ENCODE data around the gene CYP27A1.
A peak's percentile ranks its signal among the peaks of the same experiment; 100 is the strongest.
"Not testable (repeated sequence)": the region's sequence is repeated elsewhere in the genome, so short reads cannot be mapped to it uniquely, and the experiment has no call there.

CYP27A1 gene

DNA sequence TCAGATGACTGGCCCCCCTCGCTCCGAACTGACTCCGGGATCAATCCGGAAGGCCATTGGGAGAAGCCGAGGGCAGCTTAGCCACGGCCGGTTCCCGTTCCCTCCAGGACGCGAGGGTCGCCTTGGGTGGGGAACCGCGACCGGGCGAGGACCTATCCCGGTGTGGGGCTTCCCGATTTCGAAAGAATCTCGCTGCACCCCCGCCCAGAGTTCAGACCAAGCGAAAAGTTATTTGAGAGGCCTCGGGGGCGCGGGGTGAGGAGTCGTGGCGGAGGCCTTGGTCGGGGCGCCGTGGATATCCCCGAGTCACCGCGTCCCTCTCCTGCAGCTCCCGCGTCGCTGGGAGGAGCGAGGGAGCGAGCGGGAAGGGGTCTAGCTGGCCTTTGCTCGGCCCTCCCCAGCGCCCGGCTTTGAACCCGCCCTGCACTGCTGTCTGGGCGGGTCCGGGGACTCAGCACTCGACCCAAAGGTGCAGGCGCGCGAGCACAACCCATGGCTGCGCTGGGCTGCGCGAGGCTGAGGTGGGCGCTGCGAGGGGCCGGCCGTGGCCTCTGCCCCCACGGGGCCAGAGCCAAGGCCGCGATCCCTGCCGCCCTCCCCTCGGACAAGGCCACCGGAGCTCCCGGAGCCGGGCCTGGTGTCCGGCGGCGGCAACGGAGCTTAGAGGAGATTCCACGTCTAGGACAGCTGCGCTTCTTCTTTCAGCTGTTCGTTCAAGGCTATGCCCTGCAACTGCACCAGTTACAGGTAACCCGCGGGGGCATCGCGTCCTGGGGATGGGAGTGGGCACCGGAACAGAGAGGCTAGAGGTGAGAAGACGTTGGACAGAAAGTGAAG lies at the start of gene CYP27A1:
Gene CYP27A1 (plus strand): TSS at position 457 of the 837 bp plus-strand sequence. CDS start 36 bp downstream, at position 493.
- no peak for DNase-seq

DNA sequence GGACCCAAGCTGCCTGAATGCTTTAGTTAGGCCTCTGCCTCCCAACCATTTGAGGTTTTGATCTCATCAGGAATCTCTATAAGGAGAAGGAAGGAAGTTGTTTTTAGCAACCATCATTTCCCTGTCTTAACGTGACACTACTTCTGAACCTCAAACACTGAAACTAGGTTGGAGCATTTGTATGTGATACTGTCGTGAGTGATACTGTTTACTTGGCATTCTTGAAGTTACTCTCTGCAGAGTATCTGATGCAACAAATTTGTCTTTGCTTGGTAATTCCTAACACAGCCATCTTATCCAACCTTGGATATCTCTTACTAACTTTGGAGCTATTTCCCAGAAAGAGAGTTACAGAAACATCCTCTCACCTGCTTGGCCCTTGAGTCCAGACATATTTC lies 49.2 kb upstream of the CYP27A1 start:
- DNase-seq: no peak

DNA sequence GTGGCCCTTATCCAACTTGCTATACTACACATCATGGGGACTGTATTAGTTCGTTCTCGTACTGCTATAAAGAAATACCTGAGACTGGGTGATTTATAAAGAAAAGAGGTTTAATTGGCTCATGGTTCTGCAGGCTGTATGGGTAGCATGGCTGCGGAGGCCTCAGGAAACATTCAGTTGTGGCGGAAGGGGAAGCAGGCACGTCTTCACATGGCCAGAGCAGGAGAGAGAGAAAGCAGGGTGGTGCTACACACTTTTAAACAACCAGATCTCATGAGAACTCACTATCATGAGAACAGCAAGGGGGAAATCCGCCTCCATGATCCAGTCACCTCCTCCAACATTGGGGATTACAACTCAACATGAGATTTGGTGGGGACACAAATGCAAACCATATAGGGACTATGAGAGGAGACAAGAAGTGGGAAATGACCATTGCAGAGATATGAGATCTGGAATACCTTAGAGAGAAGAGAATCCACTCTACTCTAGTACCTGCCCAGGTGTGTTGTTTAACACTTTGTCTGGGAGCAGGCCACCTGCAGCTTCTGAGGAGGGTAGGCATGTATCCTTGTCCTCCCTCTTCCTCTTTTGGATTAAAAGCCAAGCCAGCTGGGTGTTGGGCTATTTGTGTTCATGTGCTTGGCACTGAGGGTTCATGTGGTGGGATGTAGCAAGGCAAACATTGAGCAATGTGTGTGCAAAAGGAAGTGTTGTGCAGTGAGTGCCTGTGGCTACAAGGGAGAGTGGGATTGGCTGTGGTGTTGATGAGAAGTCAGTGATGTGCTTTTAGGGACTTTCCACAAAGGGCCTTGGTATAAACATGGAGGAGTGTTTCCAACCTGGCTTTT lies 48.6 kb upstream of the CYP27A1 start:
- DNase-seq: peak; percentile 26 to 80

DNA sequence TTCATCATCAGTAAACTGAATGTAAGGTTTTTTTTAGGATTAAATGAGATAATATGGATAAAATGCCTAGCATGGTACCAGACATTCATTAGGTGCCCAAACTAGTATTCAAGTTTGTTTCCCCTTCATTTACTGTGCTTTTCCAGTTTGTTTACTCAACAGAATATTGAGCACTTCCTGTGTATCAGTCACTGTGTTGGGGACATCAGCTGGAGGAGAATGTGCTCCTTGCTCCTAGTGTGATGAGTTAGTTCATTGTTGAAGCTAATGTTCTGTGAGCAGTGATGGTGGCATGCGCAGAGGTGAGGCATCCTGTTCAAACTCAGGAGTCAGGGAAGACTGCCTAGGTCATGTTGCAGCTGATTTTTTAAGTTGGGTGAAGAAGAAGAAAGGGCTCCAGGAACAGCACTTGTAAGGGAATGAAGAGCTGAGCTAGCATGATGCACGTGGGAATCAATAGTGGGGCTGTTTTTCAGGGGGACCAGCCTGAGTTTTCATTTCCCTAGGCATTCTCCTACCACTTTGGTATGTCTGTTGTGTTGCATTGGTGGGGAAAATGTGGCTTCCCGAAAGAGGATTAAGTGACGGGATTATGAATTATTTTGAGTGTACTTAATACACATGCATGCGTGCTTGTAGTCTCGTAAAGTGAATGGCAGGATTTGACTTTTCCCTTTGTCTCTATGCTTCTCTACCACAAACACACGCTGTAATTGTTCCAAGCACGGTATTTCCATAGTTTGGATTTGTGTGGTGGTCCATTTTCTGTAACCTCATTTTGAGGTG lies 47.6 kb upstream of the CYP27A1 start:
- DNase-seq: no peak

DNA sequence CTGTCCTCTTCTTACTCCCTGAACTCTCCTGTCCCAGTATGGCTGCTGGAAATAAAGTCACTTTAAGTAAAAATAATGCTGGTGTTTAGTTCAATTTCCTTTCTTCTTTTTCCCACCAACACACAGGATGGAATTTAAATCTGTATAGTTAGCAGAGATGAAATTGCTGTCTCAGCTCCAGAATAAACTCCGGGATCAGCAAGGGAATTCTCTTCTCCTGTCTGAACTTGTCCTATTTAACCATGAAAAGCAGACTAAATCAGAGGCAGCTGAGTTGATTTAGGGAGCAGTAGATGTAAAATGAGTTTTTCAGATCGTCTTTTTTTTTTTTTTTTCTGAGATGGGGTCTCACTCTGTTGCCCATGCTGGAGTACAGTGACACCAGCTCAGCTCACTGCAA lies 45.4 kb upstream of the CYP27A1 start:
- DNase-seq: no peak

DNA sequence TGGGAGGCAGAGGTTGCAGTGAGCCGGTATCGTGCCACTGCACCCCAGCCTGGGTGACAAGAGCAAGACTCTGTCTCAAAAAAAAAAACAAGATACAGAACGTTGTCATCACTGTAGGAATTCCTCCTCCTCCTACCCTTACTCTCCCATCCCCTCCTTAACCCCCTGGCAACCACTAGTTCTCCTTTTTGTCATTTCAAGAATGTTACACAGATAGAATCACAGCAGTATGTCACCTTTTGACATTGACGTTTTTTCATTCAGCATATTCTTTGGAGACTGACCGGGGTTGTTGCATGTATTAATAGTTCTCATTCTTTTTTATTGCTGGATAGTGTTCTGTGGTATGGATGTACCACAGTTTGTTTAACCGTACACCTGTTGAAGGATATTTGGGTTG lies 38.9 kb upstream of the CYP27A1 start:
- no peak for DNase-seq

DNA sequence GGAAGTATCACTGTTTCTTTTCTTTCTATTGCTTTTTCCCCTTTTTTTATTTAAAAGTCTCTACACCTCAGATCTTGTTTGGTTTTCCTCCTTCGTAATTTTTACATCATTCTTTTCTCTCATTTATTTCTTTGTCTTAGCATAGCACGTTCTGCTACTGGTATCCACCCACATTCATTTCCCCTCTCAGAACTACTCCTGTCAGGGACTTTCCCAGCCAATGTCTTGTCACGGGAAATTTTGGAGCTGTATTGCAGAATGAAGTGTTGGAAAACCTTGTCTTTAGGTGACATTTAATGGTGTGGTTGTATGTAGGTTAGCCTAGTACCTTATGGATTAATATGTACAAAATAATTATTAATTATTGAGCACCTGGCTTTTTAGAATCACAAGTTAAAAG lies 37.3 kb upstream of the CYP27A1 start:
- peak; percentile 4 to 44 for DNase-seq

DNA sequence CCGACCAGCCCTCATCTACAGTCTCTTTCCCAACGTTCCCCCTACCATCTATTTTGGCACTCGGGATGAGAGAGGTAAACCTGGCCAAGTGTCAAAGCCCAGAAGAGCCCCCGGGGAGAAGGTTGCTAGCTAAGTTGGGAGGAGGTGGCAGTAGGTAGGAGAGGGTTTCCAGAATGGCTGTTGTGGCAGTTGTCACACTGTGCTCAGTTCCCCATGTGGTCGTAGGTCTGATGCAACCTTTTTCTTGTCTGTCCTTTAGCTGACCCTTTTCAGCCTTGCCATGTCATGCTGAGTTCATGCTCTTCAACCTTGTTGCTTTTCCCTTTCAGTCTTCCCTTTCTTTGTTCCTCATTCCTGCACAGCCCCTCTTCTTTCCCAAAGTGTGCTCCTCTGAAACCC lies 36.8 kb upstream of the CYP27A1 start:
- DNase-seq: peak; percentile 5 to 66

DNA sequence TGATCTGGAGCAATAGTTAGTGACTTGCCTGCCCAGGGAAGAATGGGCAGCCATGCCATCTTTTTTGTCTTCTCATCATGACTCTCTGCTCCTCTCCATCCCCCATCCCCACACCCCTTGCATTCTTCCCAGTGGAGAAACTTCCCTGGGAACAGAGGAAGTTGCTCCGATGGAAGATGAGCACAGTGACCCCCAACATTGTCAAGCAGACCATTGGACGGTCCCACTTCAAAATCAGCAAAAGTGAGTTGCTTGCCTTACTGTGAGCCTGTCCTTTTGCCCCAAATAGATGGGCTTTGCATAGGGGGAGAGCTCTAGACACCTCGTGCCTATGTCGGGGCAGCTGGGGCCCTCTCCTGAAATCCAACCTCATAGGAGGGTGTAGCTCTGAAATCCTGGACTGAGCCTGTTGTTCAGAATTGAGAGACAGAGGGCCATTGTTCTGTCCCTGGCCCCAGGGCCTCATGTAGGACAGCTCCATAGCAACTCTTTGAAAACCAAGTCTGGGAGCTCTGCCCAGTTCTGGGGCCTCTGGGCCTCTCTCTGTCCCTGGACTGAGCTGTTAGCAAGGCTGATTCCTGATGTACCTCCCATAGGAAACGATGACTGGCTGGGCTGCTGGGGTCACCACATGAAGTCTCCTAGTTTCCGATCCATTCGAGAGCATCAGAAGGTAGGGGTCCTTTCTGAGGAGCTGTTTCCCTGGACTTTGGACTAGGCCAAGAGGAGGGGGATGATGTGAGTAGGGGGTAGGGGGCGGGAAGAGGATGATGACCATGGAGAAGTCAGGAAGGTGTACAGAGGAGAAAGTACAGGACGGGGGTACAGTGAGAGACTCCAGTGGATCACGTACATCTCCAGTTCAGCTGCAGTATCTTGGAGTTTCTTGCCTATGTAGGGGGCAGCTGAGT lies 36.1 kb upstream of the CYP27A1 start:
- DNase-seq: no peak

DNA sequence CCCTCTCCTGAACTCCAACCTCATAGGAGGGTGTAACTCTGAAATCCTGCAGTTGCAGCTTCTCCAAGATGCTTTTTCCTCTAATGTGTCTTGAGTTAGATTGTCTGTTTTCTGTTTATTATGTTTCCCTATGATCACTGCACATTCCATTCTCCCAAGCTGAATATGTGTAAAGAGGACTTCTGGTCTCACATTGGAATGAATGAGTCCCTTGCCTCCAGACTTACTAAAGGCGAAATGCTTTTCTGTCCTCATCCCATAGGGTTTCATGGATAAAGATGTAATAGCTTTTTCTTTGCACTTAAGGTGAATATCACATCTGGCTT lies 35.5 kb upstream of the CYP27A1 start:
- no peak for DNase-seq

DNA sequence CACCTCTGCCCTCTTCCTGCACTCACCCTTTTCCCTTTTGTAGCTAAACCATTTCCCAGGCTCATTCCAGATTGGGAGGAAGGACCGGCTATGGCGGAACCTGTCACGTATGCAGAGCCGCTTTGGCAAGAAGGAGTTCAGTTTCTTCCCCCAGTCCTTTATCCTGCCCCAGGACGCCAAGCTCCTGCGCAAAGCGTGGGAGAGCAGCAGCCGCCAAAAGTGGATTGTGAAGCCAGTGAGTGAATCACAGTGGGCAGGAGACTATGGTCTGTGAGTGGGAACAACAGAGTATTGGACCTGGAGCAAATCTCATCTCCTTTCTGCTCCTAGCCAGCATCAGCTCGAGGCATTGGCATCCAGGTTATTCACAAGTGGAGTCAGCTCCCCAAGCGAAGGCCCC lies 35.0 kb upstream of the CYP27A1 start:
- no peak for DNase-seq

DNA sequence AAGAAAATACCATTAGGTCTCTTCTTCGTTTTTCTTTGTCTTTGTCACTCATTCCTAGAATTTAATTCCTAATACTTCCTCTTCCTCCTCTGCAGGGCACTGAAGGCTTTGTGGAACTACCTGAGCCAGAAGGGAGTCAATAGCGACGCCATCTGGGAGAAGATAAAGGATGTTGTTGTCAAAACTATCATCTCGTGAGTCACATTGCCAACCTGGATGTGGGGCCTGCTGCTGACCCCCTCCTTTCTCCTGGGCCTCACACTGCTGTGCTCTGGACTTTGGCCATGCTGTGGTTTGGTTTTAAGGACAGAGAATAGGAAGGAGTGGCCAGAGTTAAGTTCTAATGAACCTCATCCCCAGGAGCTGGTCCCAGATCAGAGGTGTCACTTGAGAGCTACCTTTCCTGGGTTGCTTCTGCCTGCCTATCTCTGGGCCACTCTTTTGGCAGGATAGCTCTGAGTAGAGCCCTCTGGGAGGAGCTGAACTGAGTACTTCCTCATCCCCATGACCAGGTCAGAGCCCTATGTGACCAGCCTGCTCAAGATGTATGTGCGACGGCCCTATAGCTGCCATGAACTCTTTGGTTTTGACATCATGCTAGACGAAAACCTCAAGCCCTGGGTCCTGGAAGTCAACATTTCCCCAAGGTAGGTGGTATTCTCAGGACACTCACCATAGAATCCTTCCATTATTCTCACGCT lies 33.1 kb upstream of the CYP27A1 start:
- no peak for DNase-seq

DNA sequence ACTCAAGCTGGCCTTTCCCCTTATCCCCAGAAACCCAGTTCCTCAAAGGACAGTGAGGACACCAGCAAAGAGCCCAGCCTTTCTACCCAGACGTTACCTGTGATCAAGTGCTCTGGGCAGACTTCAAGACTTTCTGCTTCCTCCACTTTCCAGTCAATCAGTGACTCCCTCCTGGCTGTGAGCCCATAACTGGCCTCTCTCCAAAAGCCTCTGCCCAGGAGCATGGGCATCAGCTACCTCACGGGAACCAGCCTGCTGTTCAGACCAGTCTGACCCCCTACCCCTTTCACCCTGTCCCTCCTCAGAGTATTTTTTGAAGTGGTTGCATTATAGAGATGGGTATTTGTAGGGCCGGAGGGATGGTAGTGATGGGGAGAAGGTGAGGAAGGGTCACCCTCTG lies 27.7 kb upstream of the CYP27A1 start:
- no peak for DNase-seq

DNA sequence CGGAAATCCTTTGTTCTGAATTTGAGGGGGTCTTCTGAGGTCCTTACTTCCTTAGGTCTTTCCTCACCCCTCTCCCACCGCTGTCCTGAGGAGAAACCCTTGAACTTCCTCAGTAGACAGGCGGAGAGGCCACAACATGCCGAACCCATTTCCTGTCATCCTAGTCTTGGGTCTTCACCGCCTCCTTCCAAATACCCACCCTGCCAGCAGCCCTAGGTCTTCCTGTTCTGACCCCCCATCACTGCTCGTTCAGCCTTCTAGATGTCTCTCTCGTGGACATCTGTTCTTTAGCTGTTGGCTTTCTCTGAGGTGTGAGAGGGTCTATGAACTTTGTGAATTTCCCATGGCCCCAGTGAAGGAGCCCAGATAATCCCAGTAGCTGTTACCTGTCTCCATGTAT lies 27.2 kb upstream of the CYP27A1 start:
- no peak for DNase-seq

DNA sequence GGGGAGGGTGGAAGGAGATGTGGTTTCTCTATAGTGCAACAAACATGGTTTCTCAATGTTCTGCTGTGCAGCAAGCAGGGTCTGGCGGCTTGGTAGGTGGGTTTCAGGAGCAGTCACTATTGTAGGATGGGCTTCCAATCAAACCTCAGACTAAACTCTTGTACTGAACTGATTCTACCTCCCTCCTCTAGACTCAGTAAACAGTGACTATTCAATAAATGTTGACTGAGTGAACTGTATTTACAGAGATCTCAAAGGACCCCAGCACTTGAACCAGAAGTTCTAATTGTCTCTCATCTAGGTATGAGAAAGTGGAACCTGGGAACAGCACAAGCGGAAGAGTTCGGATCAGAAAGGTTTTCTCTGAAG lies 26.8 kb upstream of the CYP27A1 start:
- no peak for DNase-seq

DNA sequence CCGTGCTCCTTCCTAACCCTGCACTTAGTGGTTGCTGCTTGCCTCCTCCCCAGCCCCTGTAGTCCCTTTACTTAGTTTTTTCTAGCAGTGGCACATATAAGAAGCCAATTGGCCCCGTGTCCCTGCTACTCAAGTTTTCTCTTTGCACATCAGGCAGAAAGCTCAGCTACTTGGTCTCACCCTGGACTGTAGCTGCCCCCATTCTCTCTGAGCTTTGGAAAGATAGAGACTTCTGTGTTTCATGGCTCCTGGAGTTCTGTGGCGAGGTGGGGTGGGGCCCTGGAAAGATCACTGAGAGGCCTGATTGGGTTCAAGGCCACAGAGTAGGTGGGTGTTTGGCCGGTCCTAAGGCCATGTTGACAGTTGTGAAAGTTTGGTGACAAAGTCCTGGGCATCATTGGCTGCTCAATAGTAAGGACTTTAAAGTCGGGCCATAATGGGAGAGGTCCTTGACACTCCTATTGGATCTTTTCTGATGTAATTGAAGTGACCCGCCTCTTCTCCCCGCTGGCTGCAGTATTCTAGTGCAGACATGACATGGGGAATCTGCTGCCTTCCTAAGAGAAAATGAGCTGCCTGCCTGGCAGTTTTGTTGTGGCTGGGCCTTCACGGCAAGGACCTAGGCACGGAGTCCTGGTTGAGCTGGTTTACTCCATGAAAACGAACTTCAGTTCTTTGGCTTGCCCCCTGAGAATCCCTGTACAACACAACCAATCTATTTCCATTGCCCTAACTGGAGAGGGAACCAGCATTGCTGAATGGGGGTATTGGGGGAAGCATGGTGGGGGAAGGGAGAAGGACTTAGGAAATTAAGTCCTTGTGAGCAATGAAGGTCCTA lies 26.2 kb upstream of the CYP27A1 start:
- DNase-seq: no peak

DNA sequence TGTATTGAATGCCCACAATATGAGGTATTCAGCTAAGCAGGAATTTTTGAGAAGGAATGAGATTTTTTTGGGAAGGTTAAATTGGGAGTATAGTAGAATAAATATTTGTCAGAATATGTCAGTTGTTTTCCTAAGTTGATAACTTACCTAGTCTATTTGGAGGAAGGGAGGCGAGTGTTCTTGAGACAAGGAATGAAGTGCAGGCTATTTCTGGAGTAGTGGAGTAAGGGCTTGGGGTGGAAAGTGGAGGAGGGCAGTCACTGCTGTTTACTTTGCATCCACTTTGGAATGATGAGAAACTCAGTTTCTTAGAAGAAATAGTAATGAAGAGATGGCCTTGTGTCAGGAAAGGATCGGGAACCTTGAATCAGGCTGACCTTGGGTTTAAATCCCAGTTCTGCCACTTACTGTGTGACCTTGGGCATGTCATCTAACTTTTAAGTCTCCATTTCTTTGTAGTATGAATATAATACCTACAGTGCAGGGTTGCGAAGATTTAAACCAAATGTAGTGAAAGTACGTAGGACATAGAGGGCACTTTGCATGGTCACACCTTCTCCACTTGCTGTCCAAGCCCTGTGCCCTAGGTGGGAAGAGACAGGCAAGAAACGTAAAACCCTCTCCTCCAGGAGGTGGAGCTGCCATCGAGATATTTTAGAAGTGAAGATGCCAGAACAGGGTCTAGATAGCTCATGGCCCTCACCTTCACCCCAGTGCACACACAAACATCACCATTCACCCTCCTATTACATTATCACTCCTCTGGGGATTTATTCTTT lies 25.2 kb upstream of the CYP27A1 start:
- no peak for DNase-seq

DNA sequence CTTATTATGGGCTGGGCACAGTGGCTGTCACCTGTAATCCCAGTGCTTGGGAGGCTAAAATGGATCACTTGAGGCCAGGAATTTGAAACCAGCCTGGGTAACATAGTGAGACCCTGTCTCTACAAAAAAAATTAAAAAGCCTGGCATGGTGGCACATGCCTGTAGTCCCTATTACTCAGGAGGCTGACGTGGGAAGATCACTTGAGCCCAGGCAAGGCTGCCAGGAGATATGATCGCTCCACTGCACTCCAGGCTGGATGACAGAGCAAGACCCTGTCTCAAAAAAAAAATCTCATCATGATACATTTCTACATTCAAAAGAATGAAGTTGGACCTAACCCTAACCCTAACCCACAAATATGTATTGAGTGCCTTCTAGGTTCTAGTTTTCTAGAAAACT lies 20.2 kb upstream of the CYP27A1 start:
- no peak for DNase-seq

DNA sequence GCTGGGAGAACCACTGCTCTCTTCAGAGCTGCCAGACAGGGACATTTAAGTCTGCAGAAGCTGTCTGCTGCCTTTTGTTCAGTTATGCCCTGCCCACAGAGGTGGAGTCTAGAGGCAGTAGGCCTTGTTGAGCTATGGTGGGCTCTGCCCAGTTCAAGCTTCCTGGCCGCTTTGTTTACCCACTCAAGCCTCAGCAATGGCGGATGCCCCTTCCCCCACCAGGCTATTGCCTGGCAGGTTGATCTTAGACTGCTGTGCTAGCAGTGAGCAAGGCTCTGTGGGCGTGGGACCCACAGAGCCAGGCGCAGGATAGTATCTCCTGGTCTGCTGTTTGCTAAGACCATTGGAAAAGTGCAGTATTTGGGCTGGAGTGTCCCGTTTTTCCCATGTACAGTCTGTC lies 9.2 kb upstream of the CYP27A1 start:
- not testable (repeated sequence) for DNase-seq

DNA sequence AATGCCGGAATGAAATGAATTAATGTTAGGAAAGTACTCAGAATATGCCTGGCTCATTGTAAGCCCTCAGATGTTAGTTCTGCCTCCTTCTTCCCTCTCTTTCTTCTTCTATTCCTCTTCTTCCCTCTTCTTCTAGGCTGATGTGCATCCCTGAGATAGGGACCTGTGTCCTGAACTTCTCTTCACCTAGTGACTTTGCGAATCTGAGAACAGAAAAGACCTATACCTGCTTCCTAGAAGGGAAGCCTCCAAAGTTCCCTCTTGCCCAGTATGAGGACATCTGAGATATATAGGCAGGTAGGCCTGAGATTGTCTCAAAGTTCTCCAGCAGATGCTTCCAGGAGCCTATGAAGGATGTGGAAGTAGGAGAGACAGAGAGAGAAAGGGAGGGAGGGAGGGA lies 8.1 kb upstream of the CYP27A1 start:
- DNase-seq: no peak

All from CD4-positive, alpha-beta T cell treated with Interleukin-4 for 1 hour (primary cell).